ENCODE measurements around the gene SLC39A11. TPM values are rescaled to one million over a fixed set of nuclear protein-coding genes. Genes with fewer than 3 reads are reported as not detected.

Gene SLC39A11
- total RNA-seq, 1 experiment from 2014 or later = 46.4 TPM

DNA sequence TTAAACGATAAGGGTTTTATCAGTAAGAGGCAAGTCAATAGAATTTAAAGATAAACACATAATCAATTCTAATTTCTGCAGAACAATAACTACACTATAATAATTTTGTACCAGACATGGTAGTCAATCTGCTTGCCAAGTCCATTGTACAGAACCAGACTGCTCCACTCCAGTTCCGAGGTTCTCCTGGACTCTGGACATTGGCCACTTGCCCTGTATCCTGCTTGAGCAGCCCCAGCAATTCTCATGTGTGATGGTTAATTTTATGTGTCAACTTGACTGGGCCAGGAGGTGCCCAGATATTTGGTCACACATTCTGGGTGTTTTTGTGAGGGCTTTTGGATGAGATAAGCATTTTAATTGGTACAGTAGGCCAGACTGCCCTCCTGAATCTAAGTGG, 384.6 kb downstream of the SLC39A11 start:
- Histone ChIP-seq H4K20me1 (ENCODE audit: insufficient read depth) (no peaks in the 10 kb centered on the region), H3K27ac (ENCODE audit: low read depth, low read length) (no peak overlapping the region), H3K9me3 (ENCODE audit: control insufficient read depth in 1 of 2, insufficient read depth in 1 of 2, low read depth in 1 of 2, low read length in 2 of 2) (peaks cover 5 to 20% of the 10 kb centered on the region in 2 experiments; a peak in 2 of 4 replicates), H2AFZ (ENCODE audit: low read depth, low read length, poor library complexity, severe bottlenecking) (no peak overlapping the region), H3K4me3 (replicated peaks in 1 of 2; ENCODE audit: low read depth in 1 of 2, low read length in 2 of 2) (no peak overlapping the region), H3K36me3 (ENCODE audit: control insufficient read depth in 1 of 2, insufficient read depth in 2 of 2, low read length in 2 of 2) (peaks cover 0 to 11% of the 10 kb centered on the region in 2 experiments; a peak in 1 of 4 replicates), H3K4me1 (ENCODE audit: control insufficient read depth in 1 of 2, insufficient read depth in 2 of 2, low read length in 2 of 2) (peaks cover 10 to 27% of the 10 kb centered on the region in 2 experiments), H3K4me2 (ENCODE audit: low read length) (no peak overlapping the region), H3K9me2 (ENCODE audit: insufficient read depth) (no peaks in the 10 kb centered on the region), H3K27me3 (ENCODE audit: insufficient read depth, low read length) (no peaks in the 10 kb centered on the region), H3K79me2 (ENCODE audit: insufficient read depth, low read length) (no peaks in the 10 kb centered on the region), H3K9ac (ENCODE audit: low read length) (no peak overlapping the region)
- ChIA-PET POLR2A (no interaction called here), RAD21 (ENCODE audit: low non-redundant PET in 1 of 2, low total read pairs in 2 of 2, uncharacterized antibody in 2 of 2, unreplicated experiment in 2 of 2) (no interaction called here), CTCF (no interaction called here)
- no TSS peak for BruUV-seq (replicated peaks)
- no peak for DNase-seq (ENCODE audit: low read depth, low spot score)
- TF ChIP-seq YY1 (IDR thresholded peaks at IDR 0.05; ENCODE audit: extremely low read depth, insufficient replicate concordance, low read depth, low read length) = no peak
- TF ChIP-seq, protein P1, sequence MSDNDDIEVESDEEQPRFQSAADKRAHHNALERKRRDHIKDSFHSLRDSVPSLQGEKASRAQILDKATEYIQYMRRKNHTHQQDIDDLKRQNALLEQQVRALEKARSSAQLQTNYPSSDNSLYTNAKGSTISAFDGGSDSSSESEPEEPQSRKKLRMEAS (IDR thresholded peaks at IDR 0.05) = no peak
- TF ChIP-seq EGR1 (IDR thresholded peaks at IDR 0.05; ENCODE audit: low read depth) = no peak
- TF ChIP-seq EZH2 (IDR thresholded peaks at IDR 0.05) = no peak
- intact Hi-C loops (cut with micrococcal nuclease) = no loop called here
- no peak for ATAC-seq

DNA sequence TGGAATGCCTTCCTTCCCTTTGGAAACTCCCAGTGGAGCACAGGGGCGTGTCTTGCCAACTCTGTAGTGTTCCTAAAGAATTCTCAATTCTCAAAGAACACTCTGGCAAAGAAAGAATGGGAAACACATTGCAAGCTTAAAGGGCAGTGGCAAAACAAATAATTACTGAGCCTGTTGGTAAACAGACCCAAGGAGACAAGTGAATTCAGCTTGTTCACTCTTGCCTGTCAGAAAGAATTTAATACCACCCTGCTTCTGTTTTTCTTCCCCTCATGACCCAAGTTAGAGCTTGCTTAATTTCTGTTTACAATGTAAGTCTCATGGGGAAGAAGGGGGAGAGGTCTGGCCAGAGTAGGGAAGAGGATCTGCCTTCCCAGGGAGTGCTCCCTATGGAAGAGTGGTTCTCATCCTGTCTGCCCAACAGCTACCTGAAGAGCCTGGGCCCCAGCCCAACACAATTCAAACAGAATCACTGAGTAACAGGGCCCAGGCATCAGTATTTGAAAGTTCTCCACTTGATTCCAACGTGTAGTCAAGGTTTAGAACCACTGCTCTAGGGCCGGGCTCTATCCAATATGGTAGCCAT, 386.0 kb downstream of the SLC39A11 start:
- peaks cover 0 to 9% of the 10 kb centered on the region in 2 experiments; a peak in 1 of 4 replicates for H3K36me3 ChIP-seq (ENCODE audit: control insufficient read depth in 1 of 2, insufficient read depth in 2 of 2, low read length in 2 of 2)
- H3K27ac ChIP-seq (ENCODE audit: low read depth, low read length) = no peak overlapping the region
- no peaks in the 10 kb centered on the region for H3K9me2 ChIP-seq (ENCODE audit: insufficient read depth)
- peaks cover 20 to 40% of the 10 kb centered on the region in 2 experiments for H3K4me1 ChIP-seq (ENCODE audit: control insufficient read depth in 1 of 2, insufficient read depth in 2 of 2, low read length in 2 of 2)
- no peak overlapping the region for H3K9ac ChIP-seq (ENCODE audit: low read length)
- CTCF ChIA-PET = interaction anchor here (1.5 kb wide), 1 partner anchor 149 kb away, joined by 4 read pairs; no protein-coding TSS in a partner anchor
- POLR2A ChIA-PET = no interaction called here
- intact Hi-C loops (cut with micrococcal nuclease) = no loop called here
- no peaks in the 10 kb centered on the region for H3K79me2 ChIP-seq (ENCODE audit: insufficient read depth, low read length)
- no peak for ATAC-seq
- TF ChIP-seq JUND (IDR thresholded peaks at IDR 0.05) = no peak
- RAD21 ChIA-PET (ENCODE audit: low non-redundant PET in 1 of 2, low total read pairs in 2 of 2, uncharacterized antibody in 2 of 2, unreplicated experiment in 2 of 2) = no interaction called here
- H3K27me3 ChIP-seq (ENCODE audit: insufficient read depth, low read length) = no peaks in the 10 kb centered on the region
- no peak for DNase-seq (ENCODE audit: low read depth, low spot score)
- H3K4me2 ChIP-seq (ENCODE audit: low read length) = no peak overlapping the region
- peaks cover 5 to 15% of the 10 kb centered on the region in 2 experiments; a peak in 2 of 4 replicates for H3K9me3 ChIP-seq (ENCODE audit: control insufficient read depth in 1 of 2, insufficient read depth in 1 of 2, low read depth in 1 of 2, low read length in 2 of 2)
- no peaks in the 10 kb centered on the region for H4K20me1 ChIP-seq (ENCODE audit: insufficient read depth)
- BruUV-seq (replicated peaks) = no TSS peak
- no peak overlapping the region for H2AFZ ChIP-seq (ENCODE audit: low read depth, low read length, poor library complexity, severe bottlenecking)
- H3K4me3 ChIP-seq (replicated peaks in 1 of 2; ENCODE audit: low read depth in 1 of 2, low read length in 2 of 2) = no peak overlapping the region
